Measurements from ENCODE around the gene C16orf86.

- no peak for TF ChIP-seq USF2 (IDR thresholded peaks at IDR 0.05)
- TF ChIP-seq POLR2A (IDR thresholded peaks at IDR 0.05; ENCODE audit: low read length) = no peak
- TF ChIP-seq RAD21 (conservative IDR thresholded peaks at IDR 0.05 in 1 of 2, IDR thresholded peaks at IDR 0.05 in 1 of 2) = no peak
- TF ChIP-seq CTCF (IDR thresholded peaks at IDR 0.05) = no peak
- TF ChIP-seq JUN (IDR thresholded peaks at IDR 0.05) = no peak
- no peak for TF ChIP-seq FOSL2 (IDR thresholded peaks at IDR 0.05)
- no peak for TF ChIP-seq FOSL2 (CRISPR knock-in tag; IDR thresholded peaks at IDR 0.05)
- TF ChIP-seq REST (IDR thresholded peaks at IDR 0.05) = no peak
- TF ChIP-seq RFX5 (IDR thresholded peaks at IDR 0.05) = no peak
- TF ChIP-seq NR3C1 (IDR thresholded peaks at IDR 0.05) = no peak
Measured at GRCh38 chr16:67710607-67711006, 44.0 kb downstream of the C16orf86 start.

All from A549 (cell line).